ENCODE data around the gene MRPS33. TPM values are rescaled to one million over a fixed set of nuclear protein-coding genes. Genes with fewer than 3 reads are reported as not detected.

Gene MRPS33
- total and polyA plus RNA-seq, 2 of the 8 experiments (the other 6 are each of a cell fraction or from before 2014, with no cell fraction given), result 22.9 to 62.6 TPM

DNA sequence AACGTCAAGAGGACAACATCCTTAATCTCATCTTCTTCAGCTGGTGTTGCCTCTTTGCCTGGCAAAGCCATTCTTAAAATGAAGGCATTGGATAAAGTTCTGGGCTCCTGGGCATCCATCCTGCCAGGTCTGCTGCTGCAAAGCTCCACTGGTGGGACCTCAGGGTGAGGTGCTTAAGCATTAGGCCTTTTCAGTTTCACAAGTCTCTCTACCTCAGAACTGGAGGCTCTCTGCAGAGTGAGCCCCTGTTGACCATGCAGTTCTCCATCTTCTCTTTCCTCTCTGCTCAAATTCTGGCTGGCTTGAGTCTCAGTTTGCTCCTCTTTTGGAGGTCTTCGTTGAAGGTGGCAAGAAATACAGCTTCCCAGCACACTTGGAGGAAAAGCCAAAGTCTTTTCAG is 47.3 kb downstream of the MRPS33 start:
- WGBS, 2 experiments (ENCODE audit: extremely low coverage in 1 of 2, insufficient coverage in 1 of 2, insufficient read length in 1 of 2, insufficient replicate concordance in 2 of 2, low coverage in 1 of 2, low lambda C conversion rate in 2 of 2, missing lambda C conversion rate in 1 of 2), result 85% methylated on average over 1 of the region's 2 CpGs; no CpG with 5 or more reads in 1 of the 2 experiments
- Histone ChIP-seq H3K23me2 (ENCODE audit: low read depth, low read length) (no peaks in the 10 kb centered on the region), H3K56ac (replicated peaks; ENCODE audit: insufficient read length, low read depth, low read length) (no peak overlapping the region), H2BK12ac (ENCODE audit: low read depth, low read length) (no peak overlapping the region), H2AFZ (ENCODE audit: low read length) (no peak overlapping the region), H3K27ac (ENCODE audit: low read depth, low read length) (no peak overlapping the region), H4K8ac (ENCODE audit: extremely low read depth, insufficient read depth, low read length) (no peak overlapping the region), H2BK15ac (ENCODE audit: low read length) (no peak overlapping the region), H3K4me2 (ENCODE audit: insufficient read depth in 1 of 2, low read depth in 2 of 2, low read length in 2 of 2) (no peak overlapping the region), H2AK5ac (ENCODE audit: low read depth, low read length) (no peak overlapping the region), H3K79me2 (ENCODE audit: control insufficient read depth in 1 of 2, insufficient read depth in 2 of 2, low read length in 2 of 2) (no peaks in the 10 kb centered on the region), H3K4me1 (replicated peaks in 1 of 4; ENCODE audit: control insufficient read depth in 3 of 4, insufficient read depth in 4 of 4, low read length in 3 of 4) (no peaks in the 10 kb centered on the region), H4K20me1 (replicated peaks in 1 of 2; ENCODE audit: control insufficient read depth in 1 of 2, insufficient read depth in 2 of 2, low read length in 2 of 2) (no peaks in the 10 kb centered on the region), H2BK5ac (ENCODE audit: low read depth, low read length) (no peak overlapping the region), H3K79me1 (ENCODE audit: low read depth, low read length) (no peaks in the 10 kb centered on the region), H2BK120ac (replicated peaks; ENCODE audit: low read depth, low read length) (no peak overlapping the region), H2BK20ac (ENCODE audit: low read length) (no peak overlapping the region), H4K5ac (ENCODE audit: insufficient read length, low read depth, low read length) (no peak overlapping the region), H3K9me3 (ENCODE audit: insufficient read depth in 2 of 2, low read depth in 1 of 2, low read length in 1 of 2) (no peaks in the 10 kb centered on the region), H4K91ac (replicated peaks; ENCODE audit: insufficient read length, low read length) (no peak overlapping the region), H3K27me3 (replicated peaks in 1 of 4; ENCODE audit: control insufficient read depth in 3 of 4, extremely low read depth in 1 of 4, insufficient read depth in 3 of 4, low read length in 3 of 4) (no peaks in the 10 kb centered on the region), H3K14ac (ENCODE audit: insufficient read length) (no peak overlapping the region), H3K4ac (replicated peaks; ENCODE audit: insufficient read length, low read depth, low read length) (no peak overlapping the region), H3K23ac (ENCODE audit: insufficient read length) (no peak overlapping the region), H3K9ac (replicated peaks in 1 of 4; ENCODE audit: extremely low read depth in 1 of 4, low read depth in 3 of 4, low read length in 3 of 4) (no peak overlapping the region), H3K36me3 (ENCODE audit: control insufficient read depth in 2 of 4, insufficient read depth in 4 of 4, low read length in 3 of 4) (no peaks in the 10 kb centered on the region), H3K4me3 (ENCODE audit: extremely low read depth in 1 of 4, insufficient read depth in 2 of 4, low read depth in 3 of 4, low read length in 4 of 4) (no peak overlapping the region), H3K18ac (ENCODE audit: extremely low read depth, low read length) (no peak overlapping the region)
- POLR2A ChIA-PET (ENCODE audit: partially characterized antibody), result interaction anchor here (0.6 kb wide), 1 partner anchor 94 kb away, joined by 3 read pairs; no protein-coding TSS in a partner anchor
- no peak for FAIRE-seq
- CTCF ChIA-PET (ENCODE audit: partially characterized antibody), result interaction anchor here (1.4 kb wide), 1 partner anchor 263 kb away, joined by 4 read pairs; no protein-coding TSS in a partner anchor
- DNase-seq (ENCODE audit: low read depth in 1 of 2, low spot score in 2 of 2), result no peak
- TF ChIP-seq PHF8 (conservative IDR thresholded peaks at IDR 0.05; ENCODE audit: low read depth, low read length) (no peak), RFX5 (IDR thresholded peaks at IDR 0.05; ENCODE audit: borderline replicate concordance, low read depth, low read length) (no peak), RXRA (IDR thresholded peaks at IDR 0.05; ENCODE audit: insufficient read depth, low read depth, low read length) (no peak), POLR2A (IDR thresholded peaks at IDR 0.05; ENCODE audit: control extremely low read depth in 1 of 2, low read depth in 2 of 2, low read length in 2 of 2) (no peak), BCL11A (IDR thresholded peaks at IDR 0.05; ENCODE audit: low read depth in 2 of 2, low read length in 2 of 2) (no peak), RNF2 (IDR thresholded peaks at IDR 0.05; ENCODE audit: borderline replicate concordance, low read depth, low read length, missing control alignments, poor library complexity, severe bottlenecking) (no peak), TAF7 (optimal IDR thresholded peaks at IDR 0.05; ENCODE audit: borderline replicate concordance, low read depth, low read length) (no peak), NANOG (IDR thresholded peaks at IDR 0.05; ENCODE audit: insufficient read depth, low read depth, low read length, poor library complexity, severe bottlenecking) (no peak), GABPA (IDR thresholded peaks at IDR 0.05; ENCODE audit: borderline replicate concordance, insufficient read depth, low read length) (no peak), EZH2 (IDR thresholded peaks at IDR 0.05; ENCODE audit: low read depth, low read length, severe bottlenecking) (no peak), SP1 (IDR thresholded peaks at IDR 0.05; ENCODE audit: low read depth, low read length) (no peak), CHD2 (IDR thresholded peaks at IDR 0.05; ENCODE audit: low read length) (no peak)
- TF ChIP-seq, protein P1, sequence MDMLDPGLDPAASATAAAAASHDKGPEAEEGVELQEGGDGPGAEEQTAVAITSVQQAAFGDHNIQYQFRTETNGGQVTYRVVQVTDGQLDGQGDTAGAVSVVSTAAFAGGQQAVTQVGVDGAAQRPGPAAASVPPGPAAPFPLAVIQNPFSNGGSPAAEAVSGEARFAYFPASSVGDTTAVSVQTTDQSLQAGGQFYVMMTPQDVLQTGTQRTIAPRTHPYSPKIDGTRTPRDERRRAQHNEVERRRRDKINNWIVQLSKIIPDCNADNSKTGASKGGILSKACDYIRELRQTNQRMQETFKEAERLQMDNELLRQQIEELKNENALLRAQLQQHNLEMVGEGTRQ (IDR thresholded peaks at IDR 0.05; ENCODE audit: low read length), result no peak

All from H1 (cell line).